GM04503 (cell line): ENCODE measurements around the gene ZSCAN2.

Source experiments
- DNase-seq: peaks from one replicate; pipeline ENCODE4 v3.0.0-alpha.2; 2012; ENCODE audit warnings: low read depth

The ZSCAN2 gene

DNA sequence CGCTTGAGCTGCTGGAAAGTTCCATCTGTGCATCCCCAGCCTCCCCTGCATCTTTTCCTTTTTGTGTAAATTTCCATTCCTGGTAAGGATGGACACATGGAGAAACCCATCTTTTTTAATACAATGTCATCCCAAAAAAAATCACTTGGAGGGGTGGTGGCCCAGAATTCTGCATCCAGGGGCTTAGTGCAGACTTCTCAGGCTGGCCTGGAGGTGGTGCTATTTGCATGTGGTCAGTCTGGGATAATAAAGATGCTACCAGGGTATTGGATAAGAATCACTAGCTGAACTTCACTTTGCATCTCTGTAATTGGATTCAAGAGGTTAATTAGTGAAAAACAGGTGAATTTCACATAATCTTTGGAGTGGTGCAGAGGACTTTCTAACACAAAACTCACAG lies 1.8 kb upstream of the ZSCAN2 start:
- no peak for DNase-seq

DNA sequence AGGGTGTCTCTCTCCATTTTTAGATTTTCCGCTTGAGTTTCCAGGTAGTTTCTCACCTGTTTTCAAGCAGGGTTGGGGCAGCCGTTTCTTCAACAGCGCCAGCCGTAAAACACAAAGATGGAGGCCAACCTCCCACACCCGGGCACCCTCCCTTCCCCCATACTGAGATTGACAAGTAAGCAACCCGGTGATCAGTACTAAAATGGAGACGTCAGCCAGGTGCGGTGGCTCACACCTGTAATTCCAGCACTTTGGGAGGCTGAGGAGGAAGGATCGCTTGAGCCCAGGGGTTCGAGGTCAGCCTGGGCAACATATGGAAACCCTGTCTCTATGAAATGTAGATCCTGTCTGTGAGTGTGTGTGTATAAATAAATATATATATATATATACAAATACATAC lies 903 bp upstream of the ZSCAN2 start:
- no peak for DNase-seq

- DNase-seq = peak; percentile 55
Measured at GRCh38 chr15:84600331-84600686, 500 bp upstream of the ZSCAN2 start.

- DNase-seq = no peak
Measured at GRCh38 chr15:84601555-84601838, 688 bp downstream of the ZSCAN2 start.

DNA sequence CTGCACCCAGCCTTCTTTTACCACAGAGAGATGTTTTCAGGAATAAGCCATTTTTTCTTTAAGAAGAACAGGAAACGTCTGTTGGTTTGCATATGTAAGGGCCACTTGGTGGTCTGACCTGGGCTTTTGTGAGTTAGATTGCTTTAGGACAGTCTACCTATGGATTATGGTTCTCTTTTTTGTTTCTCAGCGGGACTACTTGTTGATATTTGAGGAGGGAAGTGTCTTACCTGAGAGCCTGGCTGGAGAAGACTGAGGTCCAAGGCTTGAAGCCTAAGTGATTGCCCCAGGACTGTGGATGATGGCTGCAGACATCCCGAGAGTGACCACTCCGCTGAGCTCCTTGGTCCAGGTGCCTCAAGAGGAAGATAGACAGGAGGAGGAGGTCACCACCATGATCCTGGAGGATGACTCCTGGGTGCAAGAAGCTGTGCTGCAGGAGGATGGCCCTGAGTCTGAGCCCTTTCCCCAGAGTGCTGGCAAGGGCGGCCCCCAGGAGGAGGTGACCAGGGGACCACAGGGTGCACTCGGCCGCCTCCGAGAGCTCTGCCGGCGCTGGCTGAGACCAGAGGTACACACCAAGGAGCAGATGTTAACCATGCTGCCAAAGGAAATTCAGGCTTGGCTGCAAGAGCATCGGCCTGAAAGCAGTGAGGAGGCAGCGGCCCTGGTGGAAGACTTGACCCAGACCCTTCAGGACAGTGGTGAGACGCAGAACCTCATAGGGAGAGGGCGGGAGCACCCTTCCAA lies 3.0 kb downstream of the ZSCAN2 start:
- no peak for DNase-seq

- DNase-seq = no peak
Measured at GRCh38 chr15:84604826-84605553, 4.2 kb downstream of the ZSCAN2 start.

- no peak for DNase-seq
Measured at GRCh38 chr15:84605554-84605882, 4.7 kb downstream of the ZSCAN2 start.

DNA sequence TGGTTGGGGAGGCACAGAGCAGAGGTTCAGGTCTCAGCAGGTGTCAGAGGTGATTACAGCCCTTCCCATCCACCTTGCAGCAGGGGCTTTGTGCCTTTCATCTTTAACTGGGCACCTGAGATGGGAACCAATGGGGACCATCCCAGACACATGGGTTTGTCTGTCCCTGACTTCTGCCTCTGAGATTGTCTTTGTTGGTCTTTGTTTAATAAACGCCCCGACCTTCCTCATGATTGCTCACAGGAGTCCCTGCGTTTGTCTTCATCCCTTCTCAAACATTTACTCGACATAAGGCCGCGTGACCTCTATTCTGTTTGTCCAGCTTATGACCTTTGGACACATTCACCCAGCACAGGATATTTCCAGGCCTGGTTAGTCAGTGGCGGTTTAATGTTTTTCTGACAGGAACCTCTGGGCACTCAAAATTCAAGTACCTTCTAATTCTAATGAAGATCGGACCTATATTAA lies 5.9 kb downstream of the ZSCAN2 start:
- no peak for DNase-seq

GRCh38 chr15:84608707-84609284 lies 8.0 kb downstream of the ZSCAN2 start:
- no peak for DNase-seq

DNA sequence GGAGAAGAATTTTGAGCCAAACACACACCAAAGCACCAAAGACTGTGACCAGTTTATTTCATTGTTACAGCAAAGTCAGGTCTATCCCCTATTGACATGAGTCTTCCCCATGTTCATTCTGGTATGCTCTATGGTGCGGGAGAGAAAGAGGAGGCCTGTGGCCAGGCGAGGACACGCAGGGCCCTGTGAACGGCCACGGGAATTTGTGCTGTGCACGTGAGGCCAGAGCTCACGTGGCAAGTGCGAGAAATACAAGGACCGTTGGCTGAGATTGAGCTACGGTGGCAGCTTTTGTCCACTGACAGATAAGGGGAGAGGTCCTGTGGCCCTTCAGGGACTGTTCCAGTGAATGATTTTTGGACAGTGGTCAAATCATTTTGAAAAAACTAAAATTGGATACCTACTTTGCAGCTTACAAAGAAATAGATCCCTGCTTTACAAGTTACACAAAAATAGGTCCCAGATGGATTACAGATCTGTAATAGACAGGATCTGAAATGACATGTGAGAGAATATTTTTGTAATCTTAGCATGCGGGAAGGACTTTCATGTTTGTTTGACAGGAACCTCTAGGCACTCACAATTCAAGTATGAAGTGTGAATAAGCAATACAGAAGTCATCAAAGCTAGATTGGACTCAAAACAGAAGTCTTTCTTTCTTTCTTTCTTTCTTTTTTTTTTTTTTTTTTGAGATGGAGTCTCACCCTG lies 9.2 kb downstream of the ZSCAN2 start:
- no peak for DNase-seq

DNA sequence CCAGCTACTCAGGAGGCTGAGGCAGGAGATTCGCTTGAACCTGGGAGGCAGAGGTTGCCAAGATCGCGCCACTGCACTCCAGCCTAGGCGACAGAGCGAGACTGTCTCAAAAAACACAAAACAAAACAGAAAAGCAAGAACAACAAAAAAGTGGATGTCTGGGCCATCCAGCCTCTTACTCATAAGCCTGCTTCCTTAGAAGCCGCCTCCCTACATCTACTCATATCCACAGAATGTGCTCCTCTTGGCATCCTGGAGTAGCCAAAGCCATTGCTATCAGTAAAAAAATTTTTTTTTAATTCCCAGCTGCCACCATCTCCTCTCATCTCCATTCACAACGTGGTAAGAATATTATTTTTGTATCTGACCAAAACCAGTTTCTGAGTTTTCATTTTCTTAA lies 10.8 kb downstream of the ZSCAN2 start:
- DNase-seq = no peak

- DNase-seq = no peak
Measured at GRCh38 chr15:84616235-84616634, 15.4 kb downstream of the ZSCAN2 start.

GRCh38 chr15:84620626-84621025 lies 19.8 kb downstream of the ZSCAN2 start:
- no peak for DNase-seq

GRCh38 chr15:84621358-84621979 lies 20.7 kb downstream of the ZSCAN2 start:
- no peak for DNase-seq

DNA sequence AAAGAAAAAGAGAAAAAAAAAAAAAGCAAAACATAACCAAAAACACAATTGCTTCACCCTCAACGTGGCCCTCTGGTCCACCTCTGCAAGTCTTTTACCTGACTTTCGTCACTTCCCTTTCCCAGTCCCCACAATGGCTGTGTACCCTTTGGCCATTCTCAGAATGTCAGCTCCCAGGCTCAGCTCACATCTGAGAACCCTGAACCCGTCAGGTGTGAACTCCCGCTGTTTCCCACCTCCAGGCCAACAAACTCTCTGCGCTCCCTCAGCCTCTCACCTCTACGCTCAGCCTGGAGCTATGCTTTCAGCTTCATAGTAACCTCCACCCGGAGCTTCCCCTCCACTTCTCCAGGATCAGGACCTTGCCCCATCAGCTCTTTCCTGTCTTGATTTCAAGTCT lies 23.6 kb downstream of the ZSCAN2 start:
- DNase-seq = no peak

- no peak for DNase-seq
Measured at GRCh38 chr15:84625123-84625522, 24.3 kb downstream of the ZSCAN2 start.

DNA sequence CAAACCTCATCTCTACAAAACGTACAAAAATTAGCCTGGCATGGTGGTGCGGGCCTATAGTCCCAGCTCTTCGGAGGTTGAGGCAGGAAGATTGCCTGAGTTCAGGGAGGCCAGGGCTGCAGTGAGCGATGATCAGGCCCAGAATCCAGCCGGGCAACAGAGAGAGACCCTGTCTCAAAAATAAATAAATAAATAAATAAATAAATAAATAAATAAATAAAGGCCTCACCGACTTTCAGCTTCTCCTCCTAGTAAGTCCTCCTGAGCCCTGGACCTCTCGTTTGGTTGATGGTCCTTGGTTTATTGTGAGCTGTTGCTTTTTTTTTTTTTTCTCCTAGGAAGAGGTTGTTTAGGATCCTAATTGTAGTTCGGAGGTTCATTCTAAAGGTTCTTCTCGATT lies 28.2 kb downstream of the ZSCAN2 start:
- DNase-seq = no peak

DNA sequence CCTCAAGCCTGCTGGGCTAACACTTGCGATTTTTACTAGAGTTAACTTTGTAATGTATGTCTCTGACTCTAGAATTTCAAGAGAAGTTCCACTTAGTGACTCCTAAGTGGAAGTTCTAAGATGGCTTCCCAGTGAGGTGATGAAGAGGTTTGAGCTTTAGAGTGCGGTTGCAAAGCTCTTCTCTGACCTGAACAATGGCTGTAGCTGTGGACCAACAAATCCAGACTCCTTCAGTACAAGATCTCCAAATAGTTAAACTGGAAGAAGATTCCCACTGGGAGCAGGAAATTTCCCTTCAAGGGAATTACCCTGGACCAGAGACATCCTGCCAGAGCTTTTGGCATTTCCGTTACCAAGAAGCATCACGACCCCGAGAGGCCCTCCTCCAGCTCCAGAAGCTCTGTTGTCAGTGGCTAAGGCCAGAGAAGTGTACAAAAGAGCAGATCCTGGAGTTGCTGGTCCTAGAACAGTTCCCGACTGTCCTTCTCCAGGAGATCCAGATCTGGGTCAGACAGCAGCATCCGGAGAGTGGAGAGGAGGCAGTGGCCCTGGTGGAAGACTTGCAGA lies 31.0 kb downstream of the ZSCAN2 start:
- DNase-seq = no peak

DNA sequence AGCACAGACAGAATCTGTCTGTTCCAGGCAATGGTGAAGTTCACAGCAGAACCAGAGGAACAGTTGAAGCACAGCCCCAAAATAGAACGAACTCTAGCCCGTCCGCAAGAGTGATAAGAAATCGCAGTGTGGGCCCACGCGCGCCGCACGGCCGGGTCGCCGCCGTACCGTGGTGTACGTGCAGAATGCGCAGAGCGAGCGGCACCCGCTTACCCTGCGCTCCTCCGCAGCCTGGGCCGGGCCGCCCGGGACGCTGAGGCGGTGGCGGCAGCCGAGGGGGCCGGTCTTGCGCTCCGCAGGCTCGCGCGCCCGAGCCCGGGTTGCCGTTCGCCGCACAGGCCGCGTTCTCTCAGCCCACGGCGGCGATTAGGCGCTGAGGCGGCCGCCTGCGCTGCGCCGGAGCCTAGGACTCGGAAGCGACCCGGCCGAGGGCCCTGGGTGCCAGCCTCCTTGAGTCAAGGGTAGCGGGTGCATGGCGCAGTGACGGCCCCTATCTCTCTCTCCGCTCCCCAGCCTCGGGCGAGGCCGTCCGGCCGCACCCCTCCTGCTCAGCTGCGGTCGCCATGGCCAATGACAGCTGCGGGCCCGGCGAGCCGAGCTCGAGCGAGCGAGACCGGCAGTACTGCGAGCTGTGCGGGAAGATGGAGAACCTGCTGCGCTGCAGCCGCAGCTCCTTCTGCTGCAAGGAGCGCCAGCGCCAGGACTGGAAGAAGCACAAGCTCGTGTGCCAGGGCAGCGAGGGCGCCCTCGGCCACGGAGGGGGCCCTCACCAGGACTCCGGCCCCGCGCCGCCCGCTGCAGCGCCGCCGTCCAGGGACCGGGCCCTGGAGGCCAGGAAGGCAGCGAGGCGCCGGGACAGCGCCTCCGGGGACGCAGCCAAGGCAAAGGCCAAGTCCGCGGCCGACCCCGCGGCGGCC lies 32.8 kb downstream of the ZSCAN2 start:
- no peak for DNase-seq

GRCh38 chr15:84634228-84634837 lies 33.5 kb downstream of the ZSCAN2 start:
- no peak for DNase-seq

GRCh38 chr15:84638103-84638502 lies 37.3 kb downstream of the ZSCAN2 start:
- no peak for DNase-seq
